ENCODE data around the gene ZBTB17.

The ZBTB17 gene

DNA sequence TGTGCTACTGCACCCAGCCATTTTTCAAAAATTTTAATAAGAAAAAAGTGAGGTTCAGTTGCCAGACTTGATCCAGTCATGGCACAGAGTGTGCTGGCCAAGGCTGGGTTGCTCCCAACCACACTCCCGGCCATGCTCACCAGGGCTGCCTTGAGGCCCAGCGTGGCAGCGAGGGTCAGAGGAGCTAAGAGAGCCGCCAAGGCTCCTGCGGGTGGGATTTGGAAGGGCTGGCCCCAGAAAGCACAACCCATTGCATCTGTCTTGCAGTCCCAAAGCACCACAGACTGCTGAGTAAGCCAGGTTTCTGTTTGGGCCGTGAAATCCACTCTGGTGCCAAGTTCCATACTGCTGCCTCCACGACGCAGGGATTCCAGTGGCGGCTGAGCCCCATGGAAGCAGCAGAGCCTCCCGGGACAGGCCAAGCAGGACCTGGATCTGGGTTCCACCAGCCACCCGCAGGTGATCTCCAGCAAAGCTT lies 22.6 kb downstream of the ZBTB17 start:
- TF ChIP-seq ZFX (IDR thresholded peaks at IDR 0.05; ENCODE audit: borderline replicate concordance) (no peak), CTCF (IDR thresholded peaks at IDR 0.05) (no peak)
- H3K27ac ChIP-seq = peak overlapping the region; percentile 12; the same call in 1 of the 2 replicates

DNA sequence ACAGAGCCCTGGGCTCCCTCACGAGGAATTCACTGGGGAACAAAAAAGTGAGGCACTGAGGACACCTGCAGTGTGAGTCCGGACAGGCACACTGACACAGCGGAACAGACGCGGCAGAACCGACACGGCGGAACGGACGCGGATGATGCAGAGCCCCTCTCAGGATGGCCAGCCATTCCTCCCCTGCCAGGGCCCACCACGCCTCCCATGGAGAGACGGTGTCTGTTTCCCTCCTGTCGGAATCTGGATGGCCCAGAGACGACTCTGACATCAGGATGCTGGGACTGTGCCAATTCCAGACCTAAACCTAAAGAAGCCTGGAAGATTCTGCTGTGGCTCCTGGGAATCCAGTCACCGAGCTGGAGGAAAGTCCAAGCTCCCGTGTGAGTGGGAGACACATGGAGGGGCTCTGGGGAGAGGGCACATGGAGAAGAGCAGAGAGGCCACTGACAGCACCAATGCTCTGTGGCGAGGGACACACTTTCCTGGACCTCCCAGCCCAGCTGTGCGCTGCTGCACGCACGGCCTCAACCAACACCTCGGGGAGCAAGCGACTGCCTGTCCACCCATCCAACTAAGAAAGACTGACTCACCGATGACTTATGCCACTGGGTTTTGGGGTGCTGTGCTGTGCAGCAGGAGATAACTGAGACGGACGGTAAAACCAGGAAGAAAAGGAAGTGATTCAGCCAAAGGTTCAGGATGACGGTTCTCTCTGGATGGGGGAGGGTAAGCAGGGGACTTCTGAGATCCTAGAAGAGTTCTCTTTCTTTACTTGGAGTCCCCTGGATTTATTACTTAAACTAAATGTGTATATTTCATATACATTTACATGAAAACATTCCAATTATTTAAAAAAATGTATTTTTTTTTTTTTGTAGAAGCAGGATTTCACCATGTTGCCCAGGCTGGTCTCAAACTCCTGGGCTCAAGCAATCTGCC lies 23.3 kb downstream of the ZBTB17 start:
- H3K27ac ChIP-seq = no peak overlapping the region
- TF ChIP-seq ZFX (IDR thresholded peaks at IDR 0.05; ENCODE audit: borderline replicate concordance) = no peak
- TF ChIP-seq CTCF (IDR thresholded peaks at IDR 0.05) = no peak

- H3K27ac ChIP-seq = no peak overlapping the region
- TF ChIP-seq CTCF (IDR thresholded peaks at IDR 0.05) = no peak
- no peak for TF ChIP-seq ZFX (IDR thresholded peaks at IDR 0.05; ENCODE audit: borderline replicate concordance)
Measured at GRCh38 chr1:15951341-15952153, 24.4 kb downstream of the ZBTB17 start.

- H3K27ac ChIP-seq = 0 out of 2 replicates have a peak overlapping the region, but pooled peaks have one; percentile 15
- TF ChIP-seq ZFX (IDR thresholded peaks at IDR 0.05; ENCODE audit: borderline replicate concordance) = no peak
- TF ChIP-seq CTCF (IDR thresholded peaks at IDR 0.05) = no peak
Measured at GRCh38 chr1:15950763-15951295, 25.1 kb downstream of the ZBTB17 start.

- TF ChIP-seq ZFX (IDR thresholded peaks at IDR 0.05; ENCODE audit: borderline replicate concordance) (no peak), CTCF (IDR thresholded peaks at IDR 0.05) (no peak)
- H3K27ac ChIP-seq = 0 out of 2 replicates have a peak overlapping the region, but pooled peaks have one; percentile 15
Measured at GRCh38 chr1:15950302-15950701, 25.6 kb downstream of the ZBTB17 start.

GRCh38 chr1:15949453-15950245 lies 26.3 kb downstream of the ZBTB17 start:
- TF ChIP-seq CTCF (IDR thresholded peaks at IDR 0.05) = no peak
- TF ChIP-seq ZFX (IDR thresholded peaks at IDR 0.05; ENCODE audit: borderline replicate concordance) = no peak
- H3K27ac ChIP-seq = no peak overlapping the region
